ENCODE data around the gene UBP1.
"Not testable (repeated sequence)": the region's sequence is repeated elsewhere in the genome, so short reads cannot be mapped to it uniquely, and the experiment has no call there.

The UBP1 gene

DNA sequence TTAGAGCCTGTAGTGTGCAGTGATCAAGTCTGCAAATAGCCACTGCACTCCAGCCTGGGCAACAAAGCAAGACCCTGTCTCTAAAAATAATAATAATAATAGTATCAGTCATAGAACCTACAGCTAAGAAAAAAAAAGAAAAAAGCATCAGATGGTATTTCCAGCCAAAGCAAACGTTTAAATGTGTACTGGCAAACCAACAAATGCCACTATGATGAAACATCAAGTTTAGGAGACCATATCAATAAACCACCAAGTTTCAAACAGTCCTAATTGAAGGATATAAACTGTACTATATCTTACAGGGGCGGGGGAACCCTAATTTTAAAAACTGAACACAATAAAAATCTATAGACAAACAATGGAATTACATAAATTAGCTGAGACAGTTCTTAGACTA is 6.4 kb downstream of the UBP1 start:
- Histone ChIP-seq H3K27me3 (ENCODE audit: insufficient read depth, insufficient read length) (no peaks in the 10 kb centered on the region), H3K36me3 (ENCODE audit: insufficient read depth, insufficient read length, low read length) (no peaks in the 10 kb centered on the region), H3K4me1 (ENCODE audit: insufficient read depth, insufficient read length) (peaks cover 2% of the 10 kb centered on the region), H3K4me3 (ENCODE audit: insufficient read length, low read depth) (no peak overlapping the region), H3K9me3 (ENCODE audit: insufficient read depth, low read length) (no peaks in the 10 kb centered on the region), H3K9ac (ENCODE audit: insufficient read length, low read depth) (no peak overlapping the region)
- no peak for TF ChIP-seq SUZ12 (IDR thresholded peaks at IDR 0.05; ENCODE audit: extremely low read depth, insufficient read depth, insufficient read length)
- no peak for TF ChIP-seq ZNF274 (IDR thresholded peaks at IDR 0.05; ENCODE audit: low read depth, low read length)
- no peak for TF ChIP-seq YY1 (IDR thresholded peaks at IDR 0.05; ENCODE audit: insufficient read depth, insufficient read length)
- DNase-seq (ENCODE audit: low read depth, low spot score) = no peak

DNA sequence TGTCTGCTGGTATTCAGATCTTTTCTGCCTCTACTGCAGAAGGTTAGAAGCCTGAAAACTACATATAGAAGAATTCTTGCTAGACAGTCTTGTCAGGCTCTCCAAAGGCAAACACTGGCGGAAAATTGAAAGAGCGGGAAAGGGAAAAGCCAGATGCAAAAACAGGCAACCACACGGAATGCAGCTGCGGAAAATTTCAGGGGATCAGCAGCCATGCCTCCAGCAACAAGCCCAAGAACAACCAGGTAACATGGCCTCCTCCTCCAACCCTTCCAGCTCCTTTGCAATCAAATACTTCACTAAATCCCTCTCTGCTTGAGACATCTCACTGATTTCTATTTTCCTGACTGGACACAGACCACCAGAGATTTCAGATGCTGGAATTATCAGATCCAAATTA is 9.6 kb downstream of the UBP1 start:
- no peaks in the 10 kb centered on the region for H3K27me3 ChIP-seq (ENCODE audit: insufficient read depth, insufficient read length)
- peaks cover 1% of the 10 kb centered on the region for H3K36me3 ChIP-seq (ENCODE audit: insufficient read depth, insufficient read length, low read length)
- H3K9me3 ChIP-seq (ENCODE audit: insufficient read depth, low read length) = no peaks in the 10 kb centered on the region
- no peak overlapping the region for H3K4me3 ChIP-seq (ENCODE audit: insufficient read length, low read depth)
- DNase-seq (ENCODE audit: low read depth, low spot score) = no peak
- H3K4me1 ChIP-seq (ENCODE audit: insufficient read depth, insufficient read length) = peaks cover 2% of the 10 kb centered on the region
- H3K9ac ChIP-seq (ENCODE audit: insufficient read length, low read depth) = no peak overlapping the region
- TF ChIP-seq SUZ12 (IDR thresholded peaks at IDR 0.05; ENCODE audit: extremely low read depth, insufficient read depth, insufficient read length) (no peak), YY1 (IDR thresholded peaks at IDR 0.05; ENCODE audit: insufficient read depth, insufficient read length) (no peak), ZNF274 (IDR thresholded peaks at IDR 0.05; ENCODE audit: low read depth, low read length) (no peak)

- H3K4me1 ChIP-seq (ENCODE audit: insufficient read depth, insufficient read length) = peaks cover 2% of the 10 kb centered on the region
- no peak overlapping the region for H3K4me3 ChIP-seq (ENCODE audit: insufficient read length, low read depth)
- no peak overlapping the region for H3K9ac ChIP-seq (ENCODE audit: insufficient read length, low read depth)
- no peaks in the 10 kb centered on the region for H3K9me3 ChIP-seq (ENCODE audit: insufficient read depth, low read length)
- H3K36me3 ChIP-seq (ENCODE audit: insufficient read depth, insufficient read length, low read length) = peaks cover 6% of the 10 kb centered on the region
- TF ChIP-seq YY1 (IDR thresholded peaks at IDR 0.05; ENCODE audit: insufficient read depth, insufficient read length) (no peak), SUZ12 (IDR thresholded peaks at IDR 0.05; ENCODE audit: extremely low read depth, insufficient read depth, insufficient read length) (no peak), ZNF274 (IDR thresholded peaks at IDR 0.05; ENCODE audit: low read depth, low read length) (no peak)
- no peak for DNase-seq (ENCODE audit: low read depth, low spot score)
- H3K27me3 ChIP-seq (ENCODE audit: insufficient read depth, insufficient read length) = no peaks in the 10 kb centered on the region
Measured at GRCh38 chr3:33430061-33430460, 10.1 kb downstream of the UBP1 start.

DNA sequence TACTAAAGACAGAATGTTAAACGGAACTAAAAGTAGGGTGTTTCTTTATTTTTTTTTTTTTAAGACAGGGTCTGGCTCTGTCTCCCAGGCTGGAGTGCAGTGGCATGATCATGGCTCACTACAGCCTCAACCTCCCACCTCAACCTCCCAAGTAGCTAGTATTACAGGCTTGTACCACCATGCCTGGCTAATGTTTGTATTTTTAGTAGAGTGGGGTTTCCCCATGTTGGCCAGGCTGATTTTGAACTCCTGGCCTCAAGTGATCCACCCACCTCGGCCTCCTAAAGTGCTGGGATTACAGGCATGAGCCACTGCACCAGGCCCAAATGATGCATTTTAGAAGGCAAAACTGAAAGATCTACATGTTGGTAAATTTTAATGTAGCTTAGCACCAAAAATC is 10.9 kb downstream of the UBP1 start:
- not testable (repeated sequence) for H3K4me1 ChIP-seq (ENCODE audit: insufficient read depth, insufficient read length); H3K4me3 ChIP-seq (ENCODE audit: insufficient read length, low read depth); H3K9ac ChIP-seq (ENCODE audit: insufficient read length, low read depth); DNase-seq (ENCODE audit: low read depth, low spot score); H3K27me3 ChIP-seq (ENCODE audit: insufficient read depth, insufficient read length); H3K9me3 ChIP-seq (ENCODE audit: insufficient read depth, low read length)
- peaks cover 14% of the 10 kb centered on the region for H3K36me3 ChIP-seq (ENCODE audit: insufficient read depth, insufficient read length, low read length)

DNA sequence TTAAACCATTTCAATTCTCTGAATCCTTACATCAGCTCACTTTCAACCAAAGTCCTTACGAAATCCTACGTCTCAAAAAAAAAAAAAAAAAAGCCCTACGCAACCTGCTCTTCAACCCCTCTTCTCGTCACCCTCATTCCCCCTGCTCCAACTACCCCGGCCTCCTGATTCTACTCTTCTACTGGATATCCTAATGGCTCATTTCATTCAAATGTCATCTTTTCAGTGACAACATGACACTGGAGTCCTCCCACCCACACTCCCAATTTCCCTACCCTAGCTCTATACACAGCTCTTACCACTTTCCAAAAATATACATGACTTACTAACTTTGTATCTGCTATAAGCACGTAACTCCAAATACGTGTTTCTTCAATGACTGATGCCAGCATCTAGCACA is 11.5 kb downstream of the UBP1 start:
- no peak overlapping the region for H3K9ac ChIP-seq (ENCODE audit: insufficient read length, low read depth)
- peaks cover 20% of the 10 kb centered on the region for H3K36me3 ChIP-seq (ENCODE audit: insufficient read depth, insufficient read length, low read length)
- TF ChIP-seq SUZ12 (IDR thresholded peaks at IDR 0.05; ENCODE audit: extremely low read depth, insufficient read depth, insufficient read length) = no peak
- TF ChIP-seq ZNF274 (IDR thresholded peaks at IDR 0.05; ENCODE audit: low read depth, low read length) = no peak
- no peak for TF ChIP-seq YY1 (IDR thresholded peaks at IDR 0.05; ENCODE audit: insufficient read depth, insufficient read length)
- H3K4me3 ChIP-seq (ENCODE audit: insufficient read length, low read depth) = no peak overlapping the region
- peaks cover 2% of the 10 kb centered on the region for H3K4me1 ChIP-seq (ENCODE audit: insufficient read depth, insufficient read length)
- no peaks in the 10 kb centered on the region for H3K27me3 ChIP-seq (ENCODE audit: insufficient read depth, insufficient read length)
- no peaks in the 10 kb centered on the region for H3K9me3 ChIP-seq (ENCODE audit: insufficient read depth, low read length)
- DNase-seq (ENCODE audit: low read depth, low spot score) = no peak

GRCh38 chr3:33426630-33427317 is 13.4 kb downstream of the UBP1 start:
- DNase-seq (ENCODE audit: low read depth, low spot score) = no peak
- Histone ChIP-seq H3K4me1 (ENCODE audit: insufficient read depth, insufficient read length) (peaks cover 2% of the 10 kb centered on the region), H3K9ac (ENCODE audit: insufficient read length, low read depth) (no peak overlapping the region), H3K4me3 (ENCODE audit: insufficient read length, low read depth) (no peak overlapping the region), H3K9me3 (ENCODE audit: insufficient read depth, low read length) (no peaks in the 10 kb centered on the region), H3K36me3 (ENCODE audit: insufficient read depth, insufficient read length, low read length) (peaks cover 33% of the 10 kb centered on the region), H3K27me3 (ENCODE audit: insufficient read depth, insufficient read length) (no peaks in the 10 kb centered on the region)
- TF ChIP-seq YY1 (IDR thresholded peaks at IDR 0.05; ENCODE audit: insufficient read depth, insufficient read length) = no peak
- TF ChIP-seq ZNF274 (IDR thresholded peaks at IDR 0.05; ENCODE audit: low read depth, low read length) = no peak
- TF ChIP-seq SUZ12 (IDR thresholded peaks at IDR 0.05; ENCODE audit: extremely low read depth, insufficient read depth, insufficient read length) = no peak

GRCh38 chr3:33426068-33426467 is 14.1 kb downstream of the UBP1 start:
- Histone ChIP-seq H3K27me3 (ENCODE audit: insufficient read depth, insufficient read length) (no peaks in the 10 kb centered on the region), H3K9me3 (ENCODE audit: insufficient read depth, low read length) (no peaks in the 10 kb centered on the region), H3K36me3 (ENCODE audit: insufficient read depth, insufficient read length, low read length) (peaks cover 40% of the 10 kb centered on the region), H3K9ac (ENCODE audit: insufficient read length, low read depth) (no peak overlapping the region), H3K4me3 (ENCODE audit: insufficient read length, low read depth) (no peak overlapping the region), H3K4me1 (ENCODE audit: insufficient read depth, insufficient read length) (peaks cover 2% of the 10 kb centered on the region)
- no peak for TF ChIP-seq YY1 (IDR thresholded peaks at IDR 0.05; ENCODE audit: insufficient read depth, insufficient read length)
- peak; percentile 87 for DNase-seq (ENCODE audit: low read depth, low spot score)

DNA sequence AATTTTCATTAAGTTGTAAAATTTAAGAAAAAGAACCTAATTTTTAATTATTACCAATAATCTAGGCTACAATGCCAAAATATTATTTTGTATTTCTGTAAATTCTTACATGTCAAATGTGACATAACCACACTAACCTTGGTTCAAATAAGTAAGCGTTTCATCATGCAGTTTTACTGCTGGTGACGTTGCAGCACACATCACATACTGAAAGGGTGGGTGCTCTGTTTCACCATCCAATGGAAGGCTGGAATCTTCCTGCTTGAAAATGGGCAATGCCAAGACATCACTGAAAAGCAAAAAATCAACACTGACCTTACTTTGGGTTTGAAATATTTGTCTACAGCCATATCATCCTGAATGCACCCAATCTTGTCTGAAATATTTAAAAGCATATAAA is 14.8 kb downstream of the UBP1 start:
- DNase-seq (ENCODE audit: low read depth, low spot score) = no peak
- H3K36me3 ChIP-seq (ENCODE audit: insufficient read depth, insufficient read length, low read length) = peaks cover 45% of the 10 kb centered on the region
- peaks cover 2% of the 10 kb centered on the region for H3K4me1 ChIP-seq (ENCODE audit: insufficient read depth, insufficient read length)

More for the DNA sequence above, 14.8 kb downstream of the UBP1 start:
- Histone ChIP-seq H3K27me3 (ENCODE audit: insufficient read depth, insufficient read length) (no peaks in the 10 kb centered on the region), H3K9me3 (ENCODE audit: insufficient read depth, low read length) (no peaks in the 10 kb centered on the region), H3K9ac (ENCODE audit: insufficient read length, low read depth) (no peak overlapping the region), H3K4me3 (ENCODE audit: insufficient read length, low read depth) (no peak overlapping the region)
- no peak for TF ChIP-seq ZNF274 (IDR thresholded peaks at IDR 0.05; ENCODE audit: low read depth, low read length)
- no peak for TF ChIP-seq YY1 (IDR thresholded peaks at IDR 0.05; ENCODE audit: insufficient read depth, insufficient read length)
- no peak for TF ChIP-seq SUZ12 (IDR thresholded peaks at IDR 0.05; ENCODE audit: extremely low read depth, insufficient read depth, insufficient read length)

All from NT2/D1 (cell line).